Liver (tissue), 10 donors: ENCODE results near the gene PRAMEF15. TPM values are rescaled to one million over a fixed set of nuclear protein-coding genes. Genes with fewer than 3 reads are reported as not detected.
"Not testable (repeated sequence)": the region's sequence is repeated elsewhere in the genome, so short reads cannot be mapped to it uniquely, and the experiment has no call there.

Source experiments
- DNase-seq: peaks from one replicate; pipeline ENCODE4 v3.0.0-alpha.2; 2017; ENCODE audit warnings: low spot score
- H3K27ac ChIP-seq, 2 donors: one replicate each; pipeline ENCODE4 v1.7.0; 2013; ENCODE audit warnings: inconsistent platforms in 2 of 2, low read length in 2 of 2, control low read depth in 1 of 2, low read depth in 1 of 2, mild to moderate bottlenecking in 1 of 2
- H3K27me3 ChIP-seq, 4 donors: one replicate each; pipeline versions ENCODE4 v1.6.1 to v1.7.0; 2013; ENCODE audit warnings: low read length in 3 of 4, inconsistent platforms in 1 of 4, mild to moderate bottlenecking in 1 of 4, moderate library complexity in 1 of 4; ENCODE audit not compliant: control insufficient read depth in 4 of 4, insufficient read depth in 4 of 4
- H3K36me3 ChIP-seq, 4 donors: one replicate each; pipeline versions ENCODE4 v1.6.1 to v1.7.0; 2013; ENCODE audit warnings: low read length in 3 of 4, mild to moderate bottlenecking in 3 of 4, low read depth in 1 of 4, moderate library complexity in 1 of 4; ENCODE audit not compliant: control insufficient read depth in 4 of 4, insufficient read depth in 3 of 4
- H3K4me1 ChIP-seq, 4 donors: one replicate each; pipeline versions ENCODE4 v1.6.1 to v1.7.0; 2013; ENCODE audit warnings: low read length in 3 of 4, mild to moderate bottlenecking in 3 of 4, moderate library complexity in 1 of 4; ENCODE audit not compliant: control insufficient read depth in 4 of 4, insufficient read depth in 4 of 4
- H3K4me3 ChIP-seq, 3 donors: one replicate each; pipeline versions ENCODE4 v1.6.1 to v1.7.0; 2013; ENCODE audit warnings: low read length in 3 of 3, control low read depth in 1 of 3, low read depth in 1 of 3, mild to moderate bottlenecking in 1 of 3
- H3K9ac ChIP-seq, 2 donors: one replicate each; pipeline ENCODE4 v1.7.0; 2013; ENCODE audit warnings: low read length in 2 of 2, mild to moderate bottlenecking in 2 of 2, moderate library complexity in 2 of 2, control low read depth in 1 of 2, low read depth in 1 of 2
- H3K9me3 ChIP-seq, 4 donors: one replicate each; pipeline versions ENCODE4 v1.6.1 to v1.7.0; 2013; ENCODE audit warnings: low read length in 3 of 4; ENCODE audit not compliant: control insufficient read depth in 4 of 4
- RAD21 ChIP-seq, 2 donors: IDR thresholded peaks; 2 replicates each; pipeline ENCODE4 v1.6.1; 2016; ENCODE audit warnings: antibody characterized with exemption in 2 of 2, mild to moderate bottlenecking in 2 of 2
- WGBS: extraction: QIAGEN DNeasy Blood & Tissue Kit; methylation state at CpG from one replicate; pipeline ENCODE4 v1.1.7; 2013; 5-methylcytosine and 5-hydroxymethylcytosine counted together
- polyA plus RNA-seq, 2 donors: library from polyadenylated mRNA; stranded (reverse) in 1 of 2; unstranded in 1 of 2; fragments of 200-250 nt in 1 of 2; fragments of >200 nt in 1 of 2; fragmentation: Nextera tagmentation in 1 of 2; extraction: Ambion mirVana in 1 of 2; gene quantifications; one replicate each; pipeline versions ENCODE4 v1.2.1 to v1.2.3, GENCODE V29; 2013 to 2015
- small RNA-seq: library from RNA; depleted of rRNA; stranded (forward); fragments of <200 nt; gene quantifications from one replicate; pipeline ENCODE3, GENCODE V24; 2014
- total RNA-seq, 2 donors: library from RNA; depleted of rRNA; stranded (reverse); fragments of >200 nt; gene quantifications; one replicate each; pipeline ENCODE4 v1.2.3, GENCODE V29; 2014
- donor health status: healthy.
- donor health status: healthy.
- donor health status: healthy.
- donor health status: healthy.
- donor health status: healthy.

The PRAMEF15 gene
- total and polyA plus RNA-seq, 4 donors = not detected

DNA sequence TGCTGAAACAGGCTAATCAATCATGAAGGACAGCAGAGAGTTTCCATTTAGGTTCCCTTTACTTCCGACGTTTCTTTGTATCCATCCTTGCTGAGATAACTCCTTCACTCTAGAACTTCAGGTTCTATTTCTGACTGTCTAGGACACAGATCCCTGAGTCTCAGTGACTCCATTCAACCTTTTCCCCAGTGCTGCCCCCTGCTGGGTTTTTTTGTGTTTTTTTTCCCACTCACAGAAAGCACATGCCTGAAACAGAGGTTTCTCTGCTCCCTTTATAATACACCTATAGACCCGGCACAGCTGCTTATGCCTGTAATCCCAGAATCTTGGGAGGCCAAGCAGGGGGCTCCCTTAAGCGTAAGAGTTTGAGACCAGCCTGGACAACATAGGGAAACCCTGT is 53.2 kb downstream of the PRAMEF15 start:
- H3K9me3 ChIP-seq, H3K4me3 ChIP-seq, H3K9ac ChIP-seq, H3K27ac ChIP-seq, H3K4me1 ChIP-seq, DNase-seq, H3K36me3 ChIP-seq, H3K27me3 ChIP-seq: not testable (repeated sequence)
- peak in 1 of 2 donors; percentile 24 for TF ChIP-seq RAD21 (IDR thresholded peaks at IDR 0.05)
- WGBS = 71% methylated on average over 4 of the region's 4 CpGs

Small RNAs within 50 kb of the gene (small RNA-seq; reads per million reads assigned to genes)
- gene RNU6-771P = not detected

Other genes with a start within 250 kb of the PRAMEF15 start
- not detected for gene PRAMEF25, start 244.8 kb upstream of the PRAMEF15 start, total RNA-seq
- not detected for gene PRAMEF25, start 244.8 kb upstream of the PRAMEF15 start, polyA plus RNA-seq
- not detected for gene HNRNPCL2, start 198.7 kb upstream of the PRAMEF15 start, total RNA-seq
- not detected for gene HNRNPCL2, start 198.7 kb upstream of the PRAMEF15 start, polyA plus RNA-seq
- not detected for gene PRAMEF26, start 159.6 kb upstream of the PRAMEF15 start, total RNA-seq
- gene PRAMEF26, start 159.6 kb upstream of the PRAMEF15 start, polyA plus RNA-seq = not detected
- gene HNRNPCL4, start 149.9 kb upstream of the PRAMEF15 start, total RNA-seq = not detected
- gene HNRNPCL4, start 149.9 kb upstream of the PRAMEF15 start, polyA plus RNA-seq = not detected
- not detected for gene PRAMEF9, start 143.7 kb upstream of the PRAMEF15 start, total RNA-seq
- gene PRAMEF9, start 143.7 kb upstream of the PRAMEF15 start, polyA plus RNA-seq = not detected
- gene PRAMEF13, start 114.2 kb upstream of the PRAMEF15 start, total RNA-seq = not detected
- not detected for gene PRAMEF13, start 114.2 kb upstream of the PRAMEF15 start, polyA plus RNA-seq
- gene PRAMEF18, start 89.4 kb upstream of the PRAMEF15 start, total RNA-seq = not detected
- not detected for gene PRAMEF18, start 89.4 kb upstream of the PRAMEF15 start, polyA plus RNA-seq
- not detected for gene PRAMEF5, start 61.4 kb upstream of the PRAMEF15 start, total RNA-seq
- not detected for gene PRAMEF5, start 61.4 kb upstream of the PRAMEF15 start, polyA plus RNA-seq
- not detected for gene PRAMEF8, start 30.4 kb upstream of the PRAMEF15 start, total RNA-seq
- not detected for gene PRAMEF8, start 30.4 kb upstream of the PRAMEF15 start, polyA plus RNA-seq
- gene PRAMEF33, start 12.0 kb upstream of the PRAMEF15 start, total RNA-seq = under 1 TPM in 1 of 2 donors, not detected in 1; 0.17 TPM
- under 1 TPM in 1 of 2 donors, not detected in 1; 0.12 TPM for gene PRAMEF33, start 12.0 kb upstream of the PRAMEF15 start, polyA plus RNA-seq
- gene PRAMEF14, start 31.6 kb downstream of the PRAMEF15 start, total RNA-seq = not detected
- not detected for gene PRAMEF14, start 31.6 kb downstream of the PRAMEF15 start, polyA plus RNA-seq
- gene PRAMEF19, start 56.4 kb downstream of the PRAMEF15 start, total RNA-seq = not detected
- not detected for gene PRAMEF19, start 56.4 kb downstream of the PRAMEF15 start, polyA plus RNA-seq
- not detected for gene PRAMEF17, start 74.1 kb downstream of the PRAMEF15 start, total RNA-seq
- gene PRAMEF17, start 74.1 kb downstream of the PRAMEF15 start, polyA plus RNA-seq = not detected
- gene PRAMEF20, start 94.9 kb downstream of the PRAMEF15 start, total RNA-seq = not detected
- gene PRAMEF20, start 94.9 kb downstream of the PRAMEF15 start, polyA plus RNA-seq = not detected
- not detected for gene LRRC38, start 198.4 kb downstream of the PRAMEF15 start, total RNA-seq
- not detected for gene LRRC38, start 198.4 kb downstream of the PRAMEF15 start, polyA plus RNA-seq